Activated naive CD8-positive, alpha-beta T cell treated with anti-CD3 and anti-CD28 coated beads for 36 hours (primary cell): Measurements from ENCODE around the gene ZDHHC24. TPM values are rescaled to one million over a fixed set of nuclear protein-coding genes. Genes with fewer than 3 reads are reported as not detected.
"Not testable (repeated sequence)": the region's sequence is repeated elsewhere in the genome, so short reads cannot be mapped to it uniquely, and the experiment has no call there.

Experiments used
- DNase-seq: peaks from one replicate; pipeline ENCODE4 v3.0.0; 2021
- H3K27ac Mint-ChIP-seq: one replicate; pipeline ENCODE4 v1.8.0; 2022; ENCODE audit warnings: mild to moderate bottlenecking, moderate library complexity, mixed read lengths
- H3K27me3 Mint-ChIP-seq: one replicate; pipeline ENCODE4 v1.8.0; 2022; ENCODE audit warnings: mild to moderate bottlenecking, mixed read lengths
- H3K36me3 Mint-ChIP-seq: one replicate; pipeline ENCODE4 v1.8.0; 2021; ENCODE audit warnings: mild to moderate bottlenecking, mixed read lengths
- H3K4me1 Mint-ChIP-seq: one replicate; pipeline ENCODE4 v1.8.0; 2021; ENCODE audit warnings: mixed read lengths
- H3K4me3 Mint-ChIP-seq: one replicate; pipeline ENCODE4 v1.8.0; 2022; ENCODE audit warnings: mild to moderate bottlenecking, moderate library complexity, mixed read lengths
- H3K9me3 Mint-ChIP-seq: one replicate; pipeline ENCODE4 v1.8.0; 2022; ENCODE audit warnings: mixed read lengths
- total RNA-seq, 2 experiments: library from RNA; stranded (reverse); gene quantifications; one replicate each; pipeline ENCODE4 v1.2.3, GENCODE V29; 2021

The ZDHHC24 gene
- total RNA-seq: 10 to 100 TPM in 1 of 2 experiments, 1 to 10 TPM in 1; 9.6 to 10.3 TPM

GRCh38 chr11:66545701-66546367 lies at the start of gene ZDHHC24:
TSS of gene ZDHHC24 (minus strand) at chr11:66546048. CDS start at chr11:66546003, 45 bp downstream.
- H3K4me3 Mint-ChIP-seq: peak within 1 kb of the TSS; percentile 90
- peak within 1 kb of the TSS; percentile 69 for H3K27ac Mint-ChIP-seq
- H3K36me3 Mint-ChIP-seq: no peaks in the 10 kb centered on the region
- DNase-seq: peak; percentile 95
- H3K27me3 Mint-ChIP-seq: no peaks in the 10 kb centered on the region
- H3K9me3 Mint-ChIP-seq: no peaks in the 10 kb centered on the region
- H3K4me1 Mint-ChIP-seq: peaks cover 21% of the 10 kb centered on the region

- peak overlapping the region; percentile 46 for H3K4me3 Mint-ChIP-seq
- peaks cover 23% of the 10 kb centered on the region for H3K4me1 Mint-ChIP-seq
- no peaks in the 10 kb centered on the region for H3K27me3 Mint-ChIP-seq
- peak overlapping the region; percentile 68 for H3K27ac Mint-ChIP-seq
- no peak for DNase-seq
- peaks cover 3% of the 10 kb centered on the region for H3K36me3 Mint-ChIP-seq
- no peaks in the 10 kb centered on the region for H3K9me3 Mint-ChIP-seq
These were observed 49.5 kb upstream of the ZDHHC24 start for GRCh38 chr11:66595245-66595904.

GRCh38 chr11:66593650-66594049 lies 47.8 kb upstream of the ZDHHC24 start:
- peaks cover 3% of the 10 kb centered on the region for H3K36me3 Mint-ChIP-seq
- no peaks in the 10 kb centered on the region for H3K27me3 Mint-ChIP-seq
- no peaks in the 10 kb centered on the region for H3K9me3 Mint-ChIP-seq
- H3K27ac Mint-ChIP-seq: peak overlapping the region; percentile 97
- peak overlapping the region; percentile 100 for H3K4me3 Mint-ChIP-seq
- peaks cover 23% of the 10 kb centered on the region for H3K4me1 Mint-ChIP-seq
- DNase-seq: no peak

GRCh38 chr11:66593303-66593635 lies 47.4 kb upstream of the ZDHHC24 start:
- Mint-ChIP-seq H3K9me3 (no peaks in the 10 kb centered on the region), H3K4me3 (peak overlapping the region; percentile 100), H3K27me3 (no peaks in the 10 kb centered on the region), H3K27ac (peak overlapping the region; percentile 97), H3K36me3 (peaks cover 3% of the 10 kb centered on the region), H3K4me1 (peaks cover 23% of the 10 kb centered on the region)
- no peak for DNase-seq

GRCh38 chr11:66592457-66593302 lies 46.8 kb upstream of the ZDHHC24 start, which contains the start of the genes CCDC87 and CCS:
TSS of gene CCDC87 (minus strand) at chr11:66593063. CDS start at chr11:66593015, 48 bp downstream.
TSS of gene CCS (plus strand) at chr11:66593185. CDS start at chr11:66593262, 77 bp downstream.
- Mint-ChIP-seq H3K36me3 (peaks cover 3% of the 10 kb centered on the region), H3K4me1 (peaks cover 23% of the 10 kb centered on the region), H3K27ac (peak within 1 kb of the TSS; percentile 97), H3K27me3 (no peaks in the 10 kb centered on the region), H3K9me3 (no peaks in the 10 kb centered on the region), H3K4me3 (peak within 1 kb of the TSS; percentile 100)
- DNase-seq: peak; percentile 98

- no peak for DNase-seq
- Mint-ChIP-seq H3K4me3 (no peak overlapping the region), H3K9me3 (no peaks in the 10 kb centered on the region), H3K4me1 (peaks cover 23% of the 10 kb centered on the region), H3K27ac (no peak overlapping the region), H3K27me3 (no peaks in the 10 kb centered on the region), H3K36me3 (peaks cover 3% of the 10 kb centered on the region)
These were observed 45.3 kb upstream of the ZDHHC24 start for GRCh38 chr11:66591175-66591574.

GRCh38 chr11:66589996-66590675 lies 44.3 kb upstream of the ZDHHC24 start:
- no peaks in the 10 kb centered on the region for H3K27me3 Mint-ChIP-seq
- peaks cover 17% of the 10 kb centered on the region for H3K4me1 Mint-ChIP-seq
- peaks cover 3% of the 10 kb centered on the region for H3K36me3 Mint-ChIP-seq
- no peak overlapping the region for H3K4me3 Mint-ChIP-seq
- no peaks in the 10 kb centered on the region for H3K9me3 Mint-ChIP-seq
- no peak for DNase-seq
- no peak overlapping the region for H3K27ac Mint-ChIP-seq

GRCh38 chr11:66589315-66589714 lies 43.5 kb upstream of the ZDHHC24 start:
- H3K4me1 Mint-ChIP-seq: peaks cover 12% of the 10 kb centered on the region
- not testable (repeated sequence) for H3K9me3 Mint-ChIP-seq, H3K27ac Mint-ChIP-seq, H3K4me3 Mint-ChIP-seq, DNase-seq, H3K27me3 Mint-ChIP-seq, H3K36me3 Mint-ChIP-seq

- Mint-ChIP-seq H3K36me3 (no peaks in the 10 kb centered on the region), H3K9me3 (peaks cover 6% of the 10 kb centered on the region), H3K27me3 (no peaks in the 10 kb centered on the region), H3K4me1 (no peaks in the 10 kb centered on the region), H3K27ac (no peak overlapping the region), H3K4me3 (no peak overlapping the region)
- DNase-seq: no peak
These were observed 40.3 kb upstream of the ZDHHC24 start for GRCh38 chr11:66586136-66586535.

GRCh38 chr11:66585447-66585846 lies 39.6 kb upstream of the ZDHHC24 start:
- H3K4me1 Mint-ChIP-seq: not testable (repeated sequence)

GRCh38 chr11:66582565-66583147 lies 36.8 kb upstream of the ZDHHC24 start:
- H3K4me3 Mint-ChIP-seq, H3K9me3 Mint-ChIP-seq, H3K36me3 Mint-ChIP-seq, H3K27ac Mint-ChIP-seq, H3K27me3 Mint-ChIP-seq, DNase-seq: not testable (repeated sequence)
- H3K4me1 Mint-ChIP-seq: peaks cover 13% of the 10 kb centered on the region

More at GRCh38 chr11:66585447-66585846, 39.6 kb upstream of the ZDHHC24 start:
- H3K27ac Mint-ChIP-seq, H3K27me3 Mint-ChIP-seq, H3K9me3 Mint-ChIP-seq, H3K4me3 Mint-ChIP-seq, H3K36me3 Mint-ChIP-seq, DNase-seq: not testable (repeated sequence)

- H3K36me3 Mint-ChIP-seq: no peaks in the 10 kb centered on the region
- no peak overlapping the region for H3K4me3 Mint-ChIP-seq
- no peak overlapping the region for H3K27ac Mint-ChIP-seq
These were observed 35.4 kb upstream of the ZDHHC24 start for GRCh38 chr11:66581261-66581660.

GRCh38 chr11:66580803-66581202 lies 35.0 kb upstream of the ZDHHC24 start:
- Mint-ChIP-seq H3K27ac (no peak overlapping the region), H3K4me3 (no peak overlapping the region), H3K27me3 (no peaks in the 10 kb centered on the region), H3K9me3 (peaks cover 6% of the 10 kb centered on the region), H3K4me1 (peaks cover 13% of the 10 kb centered on the region), H3K36me3 (no peaks in the 10 kb centered on the region)
- no peak for DNase-seq

More at GRCh38 chr11:66581261-66581660, 35.4 kb upstream of the ZDHHC24 start:
- DNase-seq: no peak
- Mint-ChIP-seq H3K4me1 (peaks cover 13% of the 10 kb centered on the region), H3K9me3 (peaks cover 6% of the 10 kb centered on the region), H3K27me3 (no peaks in the 10 kb centered on the region)

- Mint-ChIP-seq H3K9me3 (peaks cover 6% of the 10 kb centered on the region), H3K4me3 (no peak overlapping the region), H3K4me1 (peaks cover 13% of the 10 kb centered on the region), H3K36me3 (no peaks in the 10 kb centered on the region), H3K27me3 (peaks cover 5% of the 10 kb centered on the region), H3K27ac (no peak overlapping the region)
- peak; percentile 79 for DNase-seq
These were observed 33.3 kb upstream of the ZDHHC24 start for GRCh38 chr11:66579017-66579606.
